IMR-90 (cell line): Measurements from ENCODE around the gene ALS2. TPM values are rescaled to one million over a fixed set of nuclear protein-coding genes. Genes with fewer than 3 reads are reported as not detected.

Experiments
- ATAC-seq: fragments of 200-7000 bp; cut with Tn5 transposase; 2 replicates; pipeline ENCODE4 v1.9.1; 2020; ENCODE audit warnings: low read depth, mild to moderate bottlenecking, moderate library complexity
- BruUV-seq: library from RNA; stranded (reverse); fragments of 400-500 nt; replicated peaks from 2 replicates; lab custom pipeline; 2021; lab: Mats Ljungman, UMichigan
- CTCF ChIA-PET: fragments of 300-600 bp; formaldehyde crosslinking; extraction: SDS; loops from one replicate; lab custom pipeline; 2021; ENCODE audit warnings: antibody characterized with exemption; lab: Yijun Ruan, JAX
- POLR2A ChIA-PET: fragments of 300-600 bp; sonication (Branson Sonifier 250); formaldehyde crosslinking; loops from one replicate; lab custom pipeline; 2022; ENCODE audit warnings: antibody characterized with exemption; ENCODE audit not compliant: unreplicated experiment; lab: Charles Lee
- DNase-seq: peaks from one replicate; pipeline ENCODE4 v3.0.0; 2013
- H2AFZ ChIP-seq: replicated peaks from 2 replicates; pipeline ENCODE3; 2013; ENCODE audit warnings: low read length, mild to moderate bottlenecking; ENCODE audit not compliant: poor library complexity
- H2AK5ac ChIP-seq: 2 replicates; pipeline ENCODE4 v1.6.1; 2013; ENCODE audit warnings: low read depth, low read length, inconsistent platforms
- H2AK9ac ChIP-seq: replicated peaks from 2 replicates; pipeline ENCODE3; 2013; ENCODE audit warnings: mild to moderate bottlenecking, low read depth, low read length, moderate library complexity; ENCODE audit not compliant: poor library complexity
- H2BK120ac ChIP-seq: 2 replicates; pipeline ENCODE4 v1.6.1; 2013; ENCODE audit warnings: low read depth, low read length, inconsistent platforms
- H2BK15ac ChIP-seq: 3 replicates; pipeline ENCODE4 v1.6.1; 2013; ENCODE audit warnings: low read depth, low read length, inconsistent platforms
- H2BK20ac ChIP-seq: 2 replicates; pipeline ENCODE4 v1.6.1; 2013; ENCODE audit warnings: low read depth, mild to moderate bottlenecking, inconsistent platforms, low read length, moderate library complexity
- H2BK5ac ChIP-seq: 2 replicates; pipeline ENCODE4 v1.6.1; 2013; ENCODE audit warnings: mild to moderate bottlenecking, low read depth, low read length, inconsistent platforms; ENCODE audit not compliant: poor library complexity, severe bottlenecking
- H3K14ac ChIP-seq: replicated peaks from 2 replicates; pipeline ENCODE4 v1.6.1; 2013; ENCODE audit warnings: low read depth, low read length, inconsistent platforms
- H3K18ac ChIP-seq: 2 replicates; pipeline ENCODE4 v1.6.1; 2013; ENCODE audit warnings: low read depth, low read length, control low read depth
- H3K23ac ChIP-seq: 2 replicates; pipeline ENCODE4 v1.6.1; 2013; ENCODE audit warnings: low read depth, low read length, inconsistent platforms
- H3K27ac ChIP-seq: 2 replicates; pipeline ENCODE4 v1.5.1; 2013; ENCODE audit warnings: mild to moderate bottlenecking, control low read depth, low read length; ENCODE audit not compliant: insufficient read depth
- H3K27me3 ChIP-seq: 2 replicates; pipeline ENCODE4 v1.6.1; 2013; ENCODE audit warnings: low read length; ENCODE audit not compliant: control insufficient read depth, insufficient read depth
- H3K36me3 ChIP-seq: 2 replicates; pipeline ENCODE4 v1.6.1; 2013; ENCODE audit warnings: low read length, mixed read lengths; ENCODE audit not compliant: control insufficient read depth, insufficient read depth
- H3K4ac ChIP-seq: 2 replicates; pipeline ENCODE4 v1.6.1; 2013; ENCODE audit warnings: low read depth, low read length, inconsistent platforms
- H3K4me1 ChIP-seq: 2 replicates; pipeline ENCODE4 v1.6.1; 2013; ENCODE audit warnings: low read length, mixed read lengths; ENCODE audit not compliant: control insufficient read depth, insufficient read depth
- H3K4me2 ChIP-seq: 2 replicates; pipeline ENCODE4 v1.6.1; 2013; ENCODE audit warnings: low read depth, mild to moderate bottlenecking, control low read depth, low read length, moderate library complexity
- H3K4me3 ChIP-seq: 2 replicates; pipeline ENCODE4 v1.5.1; 2013; ENCODE audit warnings: low read depth, mild to moderate bottlenecking, control low read depth, low read length, moderate library complexity; ENCODE audit not compliant: insufficient read depth
- H3K56ac ChIP-seq: 2 replicates; pipeline ENCODE4 v1.6.1; 2013; ENCODE audit warnings: low read length, inconsistent platforms; ENCODE audit not compliant: insufficient read depth; ENCODE audit errors: extremely low read depth
- H3K79me1 ChIP-seq, 2 experiments: 2 replicates each; pipeline ENCODE4 v1.6.1; 2013; ENCODE audit warnings: low read length in 2 of 2, inconsistent platforms in 1 of 2, low read depth in 1 of 2
- H3K9ac ChIP-seq: 2 replicates; pipeline ENCODE4 v1.6.1; 2013; ENCODE audit warnings: low read depth, low read length, control low read depth
- H3K9me1 ChIP-seq: 2 replicates; pipeline ENCODE4 v1.6.1; 2013; ENCODE audit warnings: low read length, inconsistent platforms; ENCODE audit not compliant: insufficient read depth
- H3K9me3 ChIP-seq: 2 replicates; pipeline ENCODE4 v1.6.1; 2013; ENCODE audit warnings: low read length; ENCODE audit not compliant: control insufficient read depth, insufficient read depth
- H4K20me1 ChIP-seq: 2 replicates; pipeline ENCODE4 v1.6.1; 2013; ENCODE audit warnings: low read length, inconsistent platforms; ENCODE audit not compliant: insufficient read depth
- H4K5ac ChIP-seq: 2 replicates; pipeline ENCODE4 v1.6.1; 2013; ENCODE audit warnings: mild to moderate bottlenecking, low read depth, low read length, control low read depth
- H4K8ac ChIP-seq, 2 experiments: 2 replicates each; pipeline ENCODE4 v1.6.1; 2013; ENCODE audit warnings: low read depth in 2 of 2, low read length in 2 of 2, control low read depth in 1 of 2, inconsistent platforms in 1 of 2
- H4K91ac ChIP-seq: 2 replicates; pipeline ENCODE4 v1.6.1; 2013; ENCODE audit warnings: low read depth, low read length, inconsistent platforms; ENCODE audit not compliant: insufficient read depth
- BHLHE40 ChIP-seq: fragments of 150-350 bp; IDR thresholded peaks from 2 replicates; pipeline ENCODE4 v1.6.1; 2016; ENCODE audit warnings: mild to moderate bottlenecking, low read depth, low read length
- CEBPB ChIP-seq: IDR thresholded peaks from 2 replicates; pipeline ENCODE4 v1.6.1; 2012; ENCODE audit warnings: low read depth, low read length, improper control_type of control experiment
- CHD1 ChIP-seq: IDR thresholded peaks from 2 replicates; pipeline ENCODE4 v1.6.1; 2012; ENCODE audit warnings: low read depth, low read length, improper control_type of control experiment
- CTCF ChIP-seq: conservative IDR thresholded peaks from 2 replicates; pipeline ENCODE4 v1.5.1; 2012; ENCODE audit warnings: mild to moderate bottlenecking, low read depth, low read length, improper control_type of control experiment
- ELK1 ChIP-seq: fragments of 150-350 bp; IDR thresholded peaks from 2 replicates; pipeline ENCODE4 v1.6.1; 2016; ENCODE audit warnings: low read depth, mild to moderate bottlenecking, low read length, moderate library complexity, borderline replicate concordance
- FOS ChIP-seq: fragments of 150-350 bp; IDR thresholded peaks from 2 replicates; pipeline ENCODE4 v1.6.1; 2016; ENCODE audit warnings: low read depth, low read length
- MAFK ChIP-seq: IDR thresholded peaks from 2 replicates; pipeline ENCODE4 v1.6.1; 2012; ENCODE audit warnings: low read depth, low read length, improper control_type of control experiment
- MAZ ChIP-seq: IDR thresholded peaks from 2 replicates; pipeline ENCODE4 v1.6.1; 2012; ENCODE audit warnings: low read depth, mild to moderate bottlenecking, low read length, improper control_type of control experiment, moderate library complexity, borderline replicate concordance
- MXI1 ChIP-seq: IDR thresholded peaks from 2 replicates; pipeline ENCODE4 v1.6.1; 2012; ENCODE audit warnings: low read depth, mild to moderate bottlenecking, low read length, moderate library complexity, borderline replicate concordance
- NFE2L2 ChIP-seq: fragments of 150-350 bp; IDR thresholded peaks from 2 replicates; pipeline ENCODE4 v1.6.1; 2016; ENCODE audit warnings: low read depth, mild to moderate bottlenecking, low read length
- POLR2A ChIP-seq: IDR thresholded peaks from 2 replicates; pipeline ENCODE4 v1.6.1; 2012; ENCODE audit warnings: mild to moderate bottlenecking, low read depth, low read length
- RAD21 ChIP-seq: IDR thresholded peaks from 2 replicates; pipeline ENCODE4 v1.6.1; 2012; ENCODE audit warnings: low read length, improper control_type of control experiment
- RCOR1 ChIP-seq: IDR thresholded peaks from 2 replicates; pipeline ENCODE4 v1.6.1; 2012; ENCODE audit warnings: mild to moderate bottlenecking, low read length, improper control_type of control experiment; ENCODE audit not compliant: insufficient replicate concordance
- RFX5 ChIP-seq: IDR thresholded peaks from 2 replicates; pipeline ENCODE4 v1.8.0; 2012; ENCODE audit warnings: low read depth, mild to moderate bottlenecking, low read length, moderate library complexity
- SMC3 ChIP-seq: fragments of 150-350 bp; IDR thresholded peaks from 2 replicates; pipeline ENCODE4 v1.6.1; 2016; ENCODE audit warnings: low read depth, mild to moderate bottlenecking, antibody characterized with exemption, low read length, moderate library complexity
- USF2 ChIP-seq: fragments of 150-350 bp; IDR thresholded peaks from 2 replicates; pipeline ENCODE4 v1.6.1; 2017; ENCODE audit warnings: mild to moderate bottlenecking, antibody characterized with exemption, low read length, low read depth
- WGBS, 2 experiments: methylation state at CpG; one replicate each; pipeline versions ENCODE4 v1.1.5 to v1.1.7; 2013; ENCODE audit warnings: missing lambda C conversion rate in 2 of 2; ENCODE audit not compliant: insufficient read length in 1 of 2; ENCODE audit errors: extremely low coverage in 2 of 2; 5-methylcytosine and 5-hydroxymethylcytosine counted together
- dilution Hi-C: fragments of 300-500 bp; cut with HindIII; formaldehyde crosslinking; loops from one replicate; pipeline ENCODE4 v1.14.3; 2018; ENCODE audit warnings: low sequenced_read_pairs; ENCODE audit not compliant: unreplicated experiment
- in situ Hi-C: fragments of 300-500 bp; cut with MboI; formaldehyde crosslinking; loops from 3 replicates; pipeline ENCODE4 v1.14.3; 2019; ENCODE audit warnings: low sequenced_read_pairs, inconsistent platforms, mixed read lengths
- intact Hi-C: fragments of 100-400 bp; cut with micrococcal nuclease; formaldehyde crosslinking; loops from 2 replicates; pipeline ENCODE4 v1.10.0; 2022
- polyA plus RNA-seq, 3 experiments: library from polyadenylated mRNA; depleted of rRNA; stranded (reverse); fragments of >200 nt; gene quantifications; 2 replicates each; pipeline ENCODE4 v1.2.3, GENCODE V29; 2012; ENCODE audit warnings: low replicate concordance in 1 of 3
- total RNA-seq: library from RNA; depleted of rRNA; stranded (reverse); fragments of >200 nt; gene quantifications from 2 replicates; pipeline ENCODE4 v1.2.3, GENCODE V29; 2012

ALS2 gene
- total and polyA plus RNA-seq, 2 of the 4 experiments (the other 2 are of a cell fraction) = 14.4 to 42.3 TPM

- Histone ChIP-seq H3K4me3 (no peak overlapping the region), H3K4ac (no peak overlapping the region), H3K36me3 (peaks cover 23% of the 10 kb centered on the region), H3K56ac (no peak overlapping the region), H3K4me2 (no peak overlapping the region), H2BK120ac (no peak overlapping the region), H2BK15ac (no peak overlapping the region), H3K18ac (no peak overlapping the region), H2AK9ac (no peak overlapping the region), H3K9ac (no peak overlapping the region), H2BK5ac (no peak overlapping the region), H3K27me3 (no peaks in the 10 kb centered on the region), H4K8ac (no peak overlapping the region), H3K9me3 (no peaks in the 10 kb centered on the region), H3K79me1 (peaks cover 13 to 25% of the 10 kb centered on the region in 2 experiments), H4K91ac (no peak overlapping the region), H3K14ac (no peak overlapping the region), H3K4me1 (no peaks in the 10 kb centered on the region; the same call in 1 of the 2 replicates), H2AK5ac (no peak overlapping the region), H2BK20ac (no peak overlapping the region), H2AFZ (no peak overlapping the region), H3K27ac (no peak overlapping the region), H3K9me1 (peaks cover 15% of the 10 kb centered on the region), H4K5ac (no peak overlapping the region), H3K23ac (no peak overlapping the region), H4K20me1 (no peaks in the 10 kb centered on the region)
- no peak for DNase-seq
- no TSS peak for BruUV-seq
- dilution Hi-C loops (no loop called here), in situ Hi-C loops (no loop called here), intact Hi-C loops (no loop called here)
- POLR2A ChIA-PET = no interaction called here
- CTCF ChIA-PET = no interaction called here
- 92% methylated on average over 2 of the region's 4 CpGs; no CpG with 5 or more reads in 1 of the 2 experiments for WGBS, 2 experiments
- no peak for ATAC-seq
- TF ChIP-seq CHD1 (no peak), USF2 (no peak), SMC3 (no peak), RCOR1 (no peak), RAD21 (no peak), ELK1 (no peak), MAFK (no peak), MXI1 (no peak), POLR2A (no peak), MAZ (no peak), CEBPB (no peak), RFX5 (no peak), FOS (no peak), CTCF (no peak), BHLHE40 (no peak), NFE2L2 (no peak)
These were observed 19.6 kb downstream of the ALS2 start for GRCh38 chr2:201761101-201761500.
